ENCODE measurements around the gene CDK5. TPM values are rescaled to one million over a fixed set of nuclear protein-coding genes. Genes with fewer than 3 reads are reported as not detected.

Gene CDK5
- total RNA-seq, 2 donors from 2014 or later, result 22.2 to 25.2 TPM

DNA sequence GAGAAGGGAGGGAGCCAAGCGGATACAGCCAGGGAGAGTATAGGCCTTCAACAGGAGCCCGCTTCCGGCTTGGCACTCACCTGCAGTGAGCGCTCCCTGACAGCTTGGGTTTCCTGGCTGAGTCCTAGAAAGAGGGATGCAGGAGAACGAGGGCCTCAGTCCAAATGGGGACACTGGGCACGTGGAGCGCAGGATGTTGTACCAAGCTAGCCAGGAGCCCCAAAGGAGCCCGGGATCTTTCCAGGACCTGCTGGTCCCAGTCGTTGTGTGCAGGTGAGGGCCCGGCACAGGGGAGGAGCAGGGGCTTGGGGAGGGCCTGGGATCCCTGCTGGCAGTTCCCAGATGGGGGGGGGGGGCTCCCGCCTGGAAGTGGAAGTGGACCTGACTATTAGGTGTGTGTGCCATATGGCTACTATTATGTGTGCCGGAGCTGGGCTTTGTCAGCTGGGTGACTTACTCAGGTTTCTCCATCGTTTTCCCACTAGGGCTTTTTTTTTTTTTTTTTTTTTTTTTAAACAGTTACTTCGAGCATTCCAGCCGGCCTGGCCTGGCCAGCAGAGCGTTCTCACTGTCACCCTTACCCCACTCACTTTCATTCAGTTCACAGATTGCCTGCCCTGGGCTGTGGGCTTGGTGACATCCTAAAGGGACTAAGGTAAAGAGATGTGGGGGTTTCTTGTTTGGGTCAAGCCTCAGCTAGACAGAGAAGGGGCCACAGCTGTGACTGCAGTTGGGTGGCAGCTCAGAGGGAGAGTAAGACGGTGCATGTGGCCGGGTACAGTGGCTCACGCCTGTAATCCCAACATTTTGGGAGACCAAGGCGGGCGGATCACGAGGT is 32.4 kb upstream of the CDK5 start:
- Histone ChIP-seq H3K4me1 (ENCODE audit: control insufficient read depth, insufficient read depth, low read length) (peaks cover 14% of the 10 kb centered on the region), H3K36me3 (ENCODE audit: control insufficient read depth, insufficient read depth, low read length) (peaks cover 31% of the 10 kb centered on the region), H3K4me3 (ENCODE audit: low read length) (no peak overlapping the region), H3K9me3 (ENCODE audit: control insufficient read depth, low read length) (no peaks in the 10 kb centered on the region), H3K9ac (ENCODE audit: extremely low read depth, low read length, poor library complexity, severe bottlenecking) (no peak overlapping the region), H3K27ac (ENCODE audit: low read depth, low read length) (peak overlapping the region; percentile 80), H3K27me3 (ENCODE audit: control insufficient read depth, insufficient read depth, low read length, poor library complexity, severe bottlenecking) (no peaks in the 10 kb centered on the region)
- no peak for DNase-seq
- WGBS, 2 experiments (ENCODE audit: insufficient coverage in 1 of 2, insufficient read length in 1 of 2), result 78 to 86% methylated on average over 8 to 20 of the region's 22 CpGs
- Mint-ChIP-seq H3K9me3 (no peaks in the 10 kb centered on the region), H3K27me3 (ENCODE audit: insufficient read depth) (no peaks in the 10 kb centered on the region), H3K27ac (no peak overlapping the region), H3K36me3 (ENCODE audit: low read depth) (peaks cover 22% of the 10 kb centered on the region), H3K4me1 (peaks cover 30% of the 10 kb centered on the region), H3K4me3 (no peak overlapping the region)
- TF ChIP-seq, protein P1, sequence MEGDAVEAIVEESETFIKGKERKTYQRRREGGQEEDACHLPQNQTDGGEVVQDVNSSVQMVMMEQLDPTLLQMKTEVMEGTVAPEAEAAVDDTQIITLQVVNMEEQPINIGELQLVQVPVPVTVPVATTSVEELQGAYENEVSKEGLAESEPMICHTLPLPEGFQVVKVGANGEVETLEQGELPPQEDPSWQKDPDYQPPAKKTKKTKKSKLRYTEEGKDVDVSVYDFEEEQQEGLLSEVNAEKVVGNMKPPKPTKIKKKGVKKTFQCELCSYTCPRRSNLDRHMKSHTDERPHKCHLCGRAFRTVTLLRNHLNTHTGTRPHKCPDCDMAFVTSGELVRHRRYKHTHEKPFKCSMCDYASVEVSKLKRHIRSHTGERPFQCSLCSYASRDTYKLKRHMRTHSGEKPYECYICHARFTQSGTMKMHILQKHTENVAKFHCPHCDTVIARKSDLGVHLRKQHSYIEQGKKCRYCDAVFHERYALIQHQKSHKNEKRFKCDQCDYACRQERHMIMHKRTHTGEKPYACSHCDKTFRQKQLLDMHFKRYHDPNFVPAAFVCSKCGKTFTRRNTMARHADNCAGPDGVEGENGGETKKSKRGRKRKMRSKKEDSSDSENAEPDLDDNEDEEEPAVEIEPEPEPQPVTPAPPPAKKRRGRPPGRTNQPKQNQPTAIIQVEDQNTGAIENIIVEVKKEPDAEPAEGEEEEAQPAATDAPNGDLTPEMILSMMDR (conservative IDR thresholded peaks at IDR 0.05), result no peak

DNA sequence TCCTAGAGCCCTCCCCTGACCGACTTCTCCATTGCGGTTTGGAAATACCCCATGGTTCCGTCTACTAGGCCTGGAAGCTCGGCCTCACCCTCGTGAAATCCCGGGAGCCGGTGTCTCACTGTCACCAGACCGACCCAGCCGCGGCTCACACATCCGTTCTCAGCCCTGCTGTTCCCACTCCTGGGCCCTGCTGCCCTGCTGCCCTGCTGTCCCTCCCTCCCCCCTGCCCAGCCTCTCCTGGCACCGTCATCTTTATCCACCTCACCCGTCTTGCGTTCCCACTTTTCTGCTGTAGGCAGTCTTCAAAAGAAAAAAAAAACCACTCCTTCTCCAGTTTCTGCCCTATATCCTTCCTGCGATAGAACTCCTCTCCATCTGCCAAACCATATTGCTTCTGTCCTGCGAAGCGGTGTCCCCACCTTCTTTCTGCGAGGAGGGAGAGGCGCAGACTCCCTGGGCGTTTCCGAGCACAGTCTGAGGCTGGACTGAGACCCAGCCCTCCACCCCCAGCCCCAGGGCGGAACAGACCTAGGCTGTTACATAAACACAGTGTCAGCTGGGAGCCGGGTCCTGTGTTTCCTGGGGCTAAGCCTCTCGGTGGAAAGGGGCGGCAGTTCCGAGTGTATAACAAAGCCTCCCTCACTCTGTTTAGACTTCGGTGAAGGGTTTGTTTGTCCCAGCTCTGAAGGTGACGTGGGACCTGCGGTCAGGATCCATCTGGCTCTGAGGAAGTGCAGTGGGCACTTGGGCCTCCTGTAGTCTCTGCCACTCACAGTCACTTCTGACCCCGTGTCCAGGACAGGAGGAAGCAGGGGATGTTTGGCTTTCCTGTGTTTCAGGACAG is 31.4 kb upstream of the CDK5 start:
- Histone ChIP-seq H3K36me3 (ENCODE audit: control insufficient read depth, insufficient read depth, low read length) (peaks cover 26% of the 10 kb centered on the region), H3K9me3 (ENCODE audit: control insufficient read depth, low read length) (no peaks in the 10 kb centered on the region), H3K27ac (ENCODE audit: low read depth, low read length) (peak overlapping the region; percentile 80), H3K4me1 (ENCODE audit: control insufficient read depth, insufficient read depth, low read length) (peaks cover 14% of the 10 kb centered on the region), H3K27me3 (ENCODE audit: control insufficient read depth, insufficient read depth, low read length, poor library complexity, severe bottlenecking) (peaks cover 3% of the 10 kb centered on the region), H3K9ac (ENCODE audit: extremely low read depth, low read length, poor library complexity, severe bottlenecking) (no peak overlapping the region), H3K4me3 (ENCODE audit: low read length) (peak overlapping the region; percentile 91)
- Mint-ChIP-seq H3K4me3 (peak overlapping the region; percentile 78), H3K27me3 (ENCODE audit: insufficient read depth) (peaks cover 1% of the 10 kb centered on the region), H3K4me1 (peaks cover 34% of the 10 kb centered on the region), H3K36me3 (ENCODE audit: low read depth) (peaks cover 20% of the 10 kb centered on the region), H3K27ac (peak overlapping the region; percentile 81), H3K9me3 (no peaks in the 10 kb centered on the region)
- TF ChIP-seq, protein P1 (conservative IDR thresholded peaks at IDR 0.05), result no peak
- DNase-seq, result no peak
- 41 to 48% methylated on average over 22 to 30 of the region's 30 CpGs for WGBS, 2 experiments (ENCODE audit: insufficient coverage in 1 of 2, insufficient read length in 1 of 2)

DNA sequence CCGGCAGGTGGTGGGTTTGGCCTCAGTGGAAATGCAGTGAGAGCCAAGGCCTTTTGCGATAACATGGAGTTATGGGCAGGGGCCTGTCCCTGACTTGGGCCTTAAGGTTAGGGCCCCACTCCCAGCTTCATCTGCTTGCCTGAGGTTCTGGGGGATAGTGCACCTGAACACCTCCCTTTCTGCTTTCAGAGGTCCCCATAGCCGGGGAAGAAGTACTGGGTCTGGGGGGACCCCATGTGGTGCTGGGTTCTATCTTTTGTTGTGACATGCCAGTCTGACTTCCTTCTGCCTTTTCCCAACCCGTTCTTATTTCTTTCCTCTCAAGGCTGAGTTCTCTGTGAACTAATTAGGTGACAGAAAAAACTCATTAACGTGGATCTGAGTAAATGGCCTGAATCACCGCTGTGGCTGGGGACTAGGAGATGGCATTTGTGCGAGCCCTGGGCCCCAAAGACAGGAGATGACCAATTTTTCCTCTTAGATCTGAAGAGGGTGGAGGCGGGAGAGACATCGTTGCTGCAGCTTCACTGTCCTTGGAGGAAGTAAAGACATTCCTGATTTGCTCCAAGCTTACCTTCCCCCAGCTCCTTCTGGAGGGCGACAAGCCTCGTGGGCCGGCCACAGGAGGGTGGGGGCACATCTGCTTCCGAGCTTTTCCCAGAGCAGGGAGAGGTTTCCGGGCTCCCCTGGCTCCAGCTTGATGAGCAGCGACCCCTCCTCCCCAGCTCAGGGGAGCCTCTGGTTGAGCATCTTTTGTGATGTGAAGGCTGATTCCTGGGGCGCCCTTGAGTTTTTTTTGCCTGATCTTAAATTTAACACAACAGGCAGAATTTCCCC is 30.5 kb upstream of the CDK5 start:
- peak overlapping the region; percentile 49 for H3K9ac ChIP-seq (ENCODE audit: extremely low read depth, low read length, poor library complexity, severe bottlenecking)
- H3K4me3 ChIP-seq (ENCODE audit: low read length), result peak overlapping the region; percentile 91
- peak overlapping the region; percentile 78 for H3K4me3 Mint-ChIP-seq
- H3K9me3 ChIP-seq (ENCODE audit: control insufficient read depth, low read length), result no peaks in the 10 kb centered on the region
- peaks cover 34% of the 10 kb centered on the region for H3K4me1 Mint-ChIP-seq
- H3K27me3 Mint-ChIP-seq (ENCODE audit: insufficient read depth), result peaks cover 1% of the 10 kb centered on the region
- H3K4me1 ChIP-seq (ENCODE audit: control insufficient read depth, insufficient read depth, low read length), result peaks cover 14% of the 10 kb centered on the region
- no peak overlapping the region for H3K27ac Mint-ChIP-seq
- H3K36me3 Mint-ChIP-seq (ENCODE audit: low read depth), result peaks cover 18% of the 10 kb centered on the region
- H3K27ac ChIP-seq (ENCODE audit: low read depth, low read length), result no peak overlapping the region
- TF ChIP-seq, protein P1 (conservative IDR thresholded peaks at IDR 0.05), result no peak
- 33 to 41% methylated on average over 8 to 16 of the region's 16 CpGs for WGBS, 2 experiments (ENCODE audit: insufficient coverage in 1 of 2, insufficient read length in 1 of 2)
- no peaks in the 10 kb centered on the region for H3K9me3 Mint-ChIP-seq
- H3K27me3 ChIP-seq (ENCODE audit: control insufficient read depth, insufficient read depth, low read length, poor library complexity, severe bottlenecking), result peaks cover 6% of the 10 kb centered on the region
- peaks cover 18% of the 10 kb centered on the region for H3K36me3 ChIP-seq (ENCODE audit: control insufficient read depth, insufficient read depth, low read length)
- DNase-seq, result no peak

Data from endodermal cell (in vitro differentiated cells).